Globus pallidus (tissue), 1 donor: Measurements from ENCODE around the gene KIF1A.
"Not testable (repeated sequence)": the region's sequence is repeated elsewhere in the genome, so short reads cannot be mapped to it uniquely, and the experiment has no call there.

Source experiments
- DNase-seq: peaks from one replicate; pipeline ENCODE4 v3.0.0-alpha.2; 2015; ENCODE audit warnings: low spot score

Gene KIF1A

GRCh38 chr2:240685771-240686371 lies 134.1 kb downstream of the KIF1A start:
- no peak for DNase-seq

DNA sequence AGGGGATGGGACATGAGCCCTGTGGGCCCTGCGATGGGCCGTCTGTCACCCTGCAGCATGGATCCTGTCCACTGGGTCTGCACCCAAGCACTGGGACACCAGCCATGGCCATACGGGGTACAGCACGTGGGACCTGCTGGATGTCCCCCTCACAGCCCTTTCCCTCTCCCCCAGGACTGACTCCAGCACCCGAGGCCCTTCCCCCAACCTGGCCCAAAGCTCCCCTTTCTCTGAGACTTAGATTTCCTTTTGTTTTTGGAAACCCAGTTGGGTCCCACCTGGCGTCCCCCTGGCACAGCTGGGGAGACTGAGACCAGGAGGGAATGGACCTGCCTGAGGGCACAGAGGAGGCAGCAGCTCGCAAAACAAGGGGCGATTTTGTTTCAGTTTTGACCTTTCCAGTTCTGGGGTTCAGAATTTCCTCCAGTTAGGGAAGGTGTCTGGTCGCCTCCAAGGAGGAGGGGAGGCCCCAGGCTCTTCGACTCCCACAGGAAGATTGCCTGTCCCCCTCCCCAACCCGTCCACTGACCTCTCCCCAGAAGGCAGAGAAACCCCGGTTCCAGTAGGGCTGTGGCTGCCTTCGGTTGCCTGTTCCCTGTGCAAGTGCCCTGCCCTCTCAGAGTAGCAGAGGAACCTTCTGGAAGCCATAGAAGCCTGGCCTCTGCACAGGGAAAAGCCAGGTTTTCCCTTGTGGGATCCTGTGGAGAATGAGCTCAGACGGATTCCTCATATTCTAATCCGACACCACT lies 135.9 kb downstream of the KIF1A start:
- DNase-seq, result not testable (repeated sequence)

- not testable (repeated sequence) for DNase-seq
Observed at GRCh38 chr2:240683329-240683979, 136.6 kb downstream of the KIF1A start.

DNA sequence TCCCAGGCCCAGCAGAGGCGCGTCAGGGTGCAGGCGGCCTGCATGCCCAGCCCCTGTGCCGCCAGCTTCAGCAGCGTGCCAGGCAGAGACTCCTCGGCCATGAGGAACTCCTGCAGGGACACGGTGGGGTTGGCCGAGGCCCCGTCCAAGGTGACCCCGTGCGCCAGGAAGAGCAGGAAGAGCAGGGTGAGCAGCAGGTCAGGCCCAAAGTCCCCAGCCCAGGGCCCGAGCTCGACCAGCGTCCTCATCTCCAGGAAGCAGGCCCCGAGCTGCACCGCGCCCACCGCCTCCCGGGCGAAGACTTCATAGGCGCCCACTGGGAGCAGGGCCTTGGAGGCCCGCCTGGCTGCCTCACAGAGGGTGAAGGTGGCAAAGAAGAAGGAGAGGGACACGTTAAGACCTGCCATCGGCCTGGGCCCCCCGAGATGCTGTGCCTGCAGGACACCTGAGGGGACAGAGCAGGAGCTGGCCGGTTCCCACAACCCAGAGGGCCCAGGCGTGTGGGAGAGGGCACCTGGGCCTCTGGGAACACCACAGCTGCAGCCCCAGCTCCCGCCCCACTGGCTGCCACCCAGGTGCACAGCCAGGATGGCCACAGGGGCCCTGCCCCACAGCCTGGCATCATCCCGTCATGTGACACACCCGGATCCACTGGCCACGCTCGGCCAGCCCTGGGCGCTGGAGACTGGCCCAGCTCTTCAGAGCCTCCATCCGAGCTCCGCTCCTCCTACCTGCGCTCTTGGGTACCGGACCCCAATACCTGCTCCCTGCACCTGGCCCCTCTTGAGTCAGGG lies 137.4 kb downstream of the KIF1A start, which contains the start of gene AQP12B:
Gene AQP12B, minus strand, starts transcription at position 455 of the 794 bp plus-strand sequence. Its CDS starts 48 bp downstream, at position 407.
- DNase-seq, result not testable (repeated sequence)

DNA sequence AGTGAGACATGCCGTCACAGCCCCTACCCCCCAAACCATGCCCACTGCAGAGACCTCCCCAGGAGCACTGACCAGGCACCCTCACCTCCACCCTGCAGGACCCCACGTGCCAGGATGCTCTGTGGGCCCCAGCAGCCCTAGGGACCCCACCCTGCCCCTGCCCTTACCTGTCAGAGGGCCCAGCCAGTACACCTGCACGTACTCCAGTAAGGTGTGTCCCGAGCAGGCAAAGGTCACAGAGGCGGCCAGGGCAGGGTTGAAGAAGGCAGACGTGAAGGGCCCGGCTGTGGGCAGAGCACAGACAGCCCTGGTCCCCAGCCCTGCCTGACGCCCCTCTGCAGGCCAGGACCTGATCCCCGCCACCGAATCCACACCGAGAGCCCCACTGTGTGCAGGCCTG lies 139.8 kb downstream of the KIF1A start:
- DNase-seq, result not testable (repeated sequence)

GRCh38 chr2:240678909-240679308 lies 141.1 kb downstream of the KIF1A start:
- DNase-seq, result not testable (repeated sequence)

DNA sequence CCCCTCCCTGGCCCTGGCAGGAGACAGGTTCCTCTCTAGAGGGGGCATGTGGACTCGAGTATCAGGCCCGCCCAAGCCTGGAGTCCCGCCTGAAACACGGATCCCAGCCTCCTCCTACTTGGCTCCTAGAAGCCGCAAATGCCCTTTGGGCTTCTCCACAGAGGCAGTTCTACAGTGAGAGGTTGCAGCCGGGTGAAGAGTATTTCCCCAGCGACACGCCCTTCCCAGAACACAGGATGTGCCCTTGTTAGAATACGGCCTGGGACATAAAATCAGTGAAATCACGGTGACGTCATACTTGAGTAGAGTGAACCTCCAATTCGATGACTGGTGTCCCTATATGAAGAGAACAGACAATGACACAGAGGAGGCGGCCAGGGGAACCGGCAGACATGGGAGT lies 142.0 kb downstream of the KIF1A start:
- DNase-seq, result not testable (repeated sequence)

GRCh38 chr2:240675345-240675744 lies 144.7 kb downstream of the KIF1A start:
- not testable (repeated sequence) for DNase-seq

DNA sequence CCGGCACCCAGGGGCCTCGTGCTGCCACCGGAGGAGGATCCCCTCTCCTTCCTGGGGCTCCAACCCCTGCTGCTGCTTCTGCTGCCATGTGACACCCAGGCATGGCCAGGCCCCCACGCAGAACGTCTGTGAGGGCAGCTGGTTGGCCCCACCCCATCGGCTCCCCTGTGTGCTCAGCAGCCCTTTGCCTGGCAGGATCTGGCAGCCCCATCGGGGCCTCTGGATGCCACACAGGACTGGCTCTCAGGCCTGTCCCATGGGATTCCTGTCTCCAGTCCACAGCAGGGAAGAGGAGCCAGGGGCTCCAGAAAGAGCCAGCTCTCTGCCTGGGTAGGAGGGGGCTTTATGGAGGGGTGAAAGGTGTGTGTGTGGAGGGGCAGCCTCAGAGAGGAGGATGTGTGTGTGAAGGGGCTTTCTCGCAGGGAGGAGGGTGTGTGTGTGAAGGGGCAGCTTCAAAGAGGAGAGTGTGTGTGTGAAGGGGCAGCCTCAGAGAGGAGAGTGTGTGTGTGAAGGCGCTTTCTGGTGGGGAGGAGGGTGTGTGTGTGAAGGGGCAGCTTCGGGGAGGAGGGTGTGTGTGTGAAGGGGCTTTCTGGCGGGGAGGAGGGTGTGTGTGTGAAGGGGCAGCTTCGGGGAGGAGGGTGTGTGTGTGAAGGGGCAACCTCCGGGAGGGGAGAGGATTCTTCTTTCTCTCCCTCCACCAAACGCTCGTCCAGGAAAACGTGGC lies 145.4 kb downstream of the KIF1A start:
- not testable (repeated sequence) for DNase-seq

DNA sequence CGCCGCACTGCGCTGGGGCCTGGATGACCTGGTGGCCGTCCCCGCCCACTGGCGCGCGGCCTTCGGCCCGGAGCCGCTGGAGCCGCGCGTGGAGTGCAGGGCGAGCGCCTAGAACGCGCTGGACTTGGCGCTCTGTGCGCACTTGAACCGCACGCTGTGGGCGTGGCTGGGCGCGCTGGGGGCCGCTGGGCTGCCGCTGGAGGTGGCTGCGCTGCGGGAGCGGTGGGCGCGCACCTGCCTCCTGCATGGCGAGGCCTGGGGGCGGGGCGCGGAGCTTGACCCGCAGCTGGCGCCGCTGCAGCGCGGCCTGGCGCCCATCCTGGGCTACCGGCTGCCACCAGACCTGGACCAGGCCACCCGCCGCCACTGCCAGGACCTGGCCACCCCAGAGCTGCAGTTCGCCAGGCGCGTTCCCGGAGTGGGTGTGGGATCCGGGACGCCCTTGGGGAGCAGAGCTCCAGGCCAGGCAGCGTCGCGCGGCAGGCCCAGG lies 147.3 kb downstream of the KIF1A start:
- no peak for DNase-seq

DNA sequence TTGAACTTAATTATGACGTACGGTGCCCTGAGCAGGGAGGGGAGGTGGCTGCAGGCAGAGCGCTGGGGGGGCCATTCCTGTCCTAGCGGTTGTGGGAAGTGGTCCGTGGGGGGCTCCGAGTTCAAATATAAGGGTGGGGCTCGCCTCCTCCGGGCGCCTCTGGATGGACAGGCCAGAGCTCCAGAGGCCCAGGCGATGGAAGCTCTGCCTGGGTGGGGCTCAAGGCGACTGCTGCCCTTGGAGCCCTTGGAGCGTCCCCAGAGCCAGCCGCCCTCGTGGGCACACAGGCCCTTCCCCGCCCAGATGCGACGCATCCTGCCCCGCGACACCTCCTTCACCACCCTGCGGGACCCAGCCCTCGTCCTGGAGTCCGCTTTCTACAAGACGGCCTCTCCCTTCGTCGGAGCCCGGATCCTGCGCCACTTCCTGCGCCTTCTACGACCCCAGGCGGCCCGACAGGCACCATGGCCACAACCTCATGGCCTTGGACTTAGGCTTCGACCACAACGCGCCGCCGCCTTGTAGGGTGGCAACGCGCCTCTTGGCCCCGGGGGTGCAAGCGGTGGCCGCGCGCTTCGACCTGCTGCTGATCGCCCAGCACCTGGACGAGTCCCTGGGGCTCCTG lies 147.8 kb downstream of the KIF1A start:
- DNase-seq, result no peak

DNA sequence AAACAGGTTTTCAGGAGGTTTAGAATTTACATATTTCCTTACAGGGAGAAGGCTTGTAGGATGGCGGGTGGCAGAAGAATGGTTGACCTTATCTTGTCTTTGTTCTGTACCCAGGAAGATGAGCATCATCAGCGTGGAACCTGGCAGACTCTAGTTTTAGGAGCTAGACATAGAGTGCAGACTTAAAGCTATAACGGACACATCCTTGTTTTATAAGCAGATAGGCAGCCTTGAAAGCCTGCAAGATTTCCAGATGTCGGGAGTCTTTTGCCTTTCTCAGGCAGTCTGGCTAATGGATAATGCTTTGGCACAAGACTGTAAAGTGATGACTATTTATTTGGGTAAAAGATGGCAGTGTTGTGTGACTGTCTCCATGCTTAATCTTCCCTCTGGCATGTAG lies 149.1 kb downstream of the KIF1A start:
- DNase-seq, result no peak

DNA sequence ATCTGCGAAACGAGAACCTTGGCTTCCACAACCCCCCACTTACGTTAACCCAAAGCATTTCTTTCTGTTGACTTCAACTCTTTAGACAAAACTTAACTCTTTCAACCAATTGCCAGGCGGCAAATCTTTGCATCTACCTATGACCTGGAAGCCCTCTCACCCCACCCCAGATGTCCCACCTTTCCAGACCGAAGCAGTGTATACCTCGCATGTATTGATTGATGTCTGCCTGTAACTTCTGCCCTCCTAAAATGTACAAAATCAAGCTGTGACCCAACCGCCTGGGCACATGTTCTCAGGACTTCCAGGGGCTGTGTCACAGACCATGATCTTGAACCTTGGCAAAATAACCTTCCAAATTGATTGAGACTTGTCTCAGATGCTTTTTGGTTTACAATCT lies 149.6 kb downstream of the KIF1A start:
- DNase-seq, result no peak

DNA sequence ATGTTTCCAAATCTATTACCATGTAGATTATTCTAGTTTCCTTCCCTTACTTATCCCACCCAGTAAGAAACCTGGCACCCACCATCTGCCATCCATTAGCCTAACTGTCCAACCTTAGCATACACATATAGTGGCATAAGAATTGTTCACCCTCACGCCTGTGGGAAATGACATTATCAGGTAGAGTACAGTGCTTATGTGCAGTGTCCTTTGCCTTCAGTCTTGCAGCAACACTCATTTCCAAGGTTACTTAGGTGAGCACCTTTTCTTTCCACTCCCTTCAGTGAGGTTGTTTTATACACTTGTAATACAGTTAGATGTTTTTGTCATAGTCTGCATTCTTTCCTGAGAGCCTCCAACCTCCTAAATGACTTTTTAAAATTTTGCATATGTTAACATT lies 155.4 kb downstream of the KIF1A start:
- no peak for DNase-seq
